CD14-positive monocyte (primary cell): ENCODE results near the gene RYK. TPM values are rescaled to one million over a fixed set of nuclear protein-coding genes. Genes with fewer than 3 reads are reported as not detected.

Experiments
- DNase-seq, 3 donors: peaks; one replicate each; pipeline ENCODE4 v3.0.0-alpha.2; 2011 to 2022
- H2AFZ ChIP-seq: 2 replicates; pipeline ENCODE4 v1.6.0; 2012; ENCODE audit warnings: mild to moderate bottlenecking, low read depth, low read length, inconsistent platforms; ENCODE audit not compliant: insufficient read depth, poor library complexity, severe bottlenecking
- H3K27ac ChIP-seq, 2 donors: 1 replicate in 1 of 2; 2 replicates in 1 of 2; pipeline ENCODE4 v1.5.1; 2012 to 2013; ENCODE audit warnings: low read length in 2 of 2, control low read depth in 1 of 2, inconsistent platforms in 1 of 2, low read depth in 1 of 2, mild to moderate bottlenecking in 1 of 2
- H3K27me3 ChIP-seq, 2 donors: one replicate each; pipeline versions ENCODE4 v1.6.0 to v1.6.1; 2011 to 2013; ENCODE audit warnings: low read length in 2 of 2; ENCODE audit not compliant: control insufficient read depth in 2 of 2, insufficient read depth in 2 of 2
- H3K36me3 ChIP-seq, 2 donors: replicated peaks in 1 of 2; 1 replicate in 1 of 2; 2 replicates in 1 of 2; pipeline versions ENCODE4 v1.5.1 to v1.6.1; 2012 to 2013; ENCODE audit warnings: low read length in 2 of 2, control low read depth in 1 of 2, inconsistent platforms in 1 of 2, mild to moderate bottlenecking in 1 of 2; ENCODE audit not compliant: insufficient read depth in 2 of 2, control insufficient read depth in 1 of 2
- H3K4me1 ChIP-seq, 2 donors: 1 replicate in 1 of 2; 2 replicates in 1 of 2; pipeline versions ENCODE4 v1.5.1 to v1.6.1; 2012 to 2013; ENCODE audit warnings: low read length in 2 of 2, control low read depth in 1 of 2, inconsistent platforms in 1 of 2, mild to moderate bottlenecking in 1 of 2, moderate library complexity in 1 of 2; ENCODE audit not compliant: insufficient read depth in 2 of 2, control insufficient read depth in 1 of 2
- H3K4me2 ChIP-seq: replicated peaks from 2 replicates; pipeline ENCODE3; 2012; ENCODE audit warnings: low read length, moderate library complexity, mild to moderate bottlenecking; ENCODE audit not compliant: poor library complexity, severe bottlenecking; ENCODE audit errors: extremely low read depth
- H3K4me3 ChIP-seq, 3 experiments: fragments of 200-600 bp in 1 of 3; sonication (generic) in 1 of 3; replicated peaks in 1 of 3; 1 replicate in 2 of 3; 2 replicates in 1 of 3; pipeline ENCODE4 v1.5.1; 2011 to 2013; ENCODE audit warnings: low read length in 3 of 3, mild to moderate bottlenecking in 3 of 3, control low read depth in 2 of 3, low read depth in 2 of 3, inconsistent platforms in 1 of 3, moderate library complexity in 1 of 3
- H3K79me2 ChIP-seq: 2 replicates; pipeline ENCODE4 v1.6.0; 2012; ENCODE audit warnings: mild to moderate bottlenecking, control low read depth, inconsistent platforms, low read length, moderate library complexity; ENCODE audit not compliant: insufficient read depth
- H3K9ac ChIP-seq: 2 replicates; pipeline ENCODE4 v1.6.0; 2017; ENCODE audit warnings: low read length, mild to moderate bottlenecking; ENCODE audit not compliant: insufficient read depth, poor library complexity, severe bottlenecking
- H3K9me3 ChIP-seq, 2 donors: replicated peaks in 1 of 2; 1 replicate in 1 of 2; 2 replicates in 1 of 2; pipeline versions ENCODE4 v1.5.1 to v1.6.1; 2012 to 2013; ENCODE audit warnings: low read length in 2 of 2, control low read depth in 1 of 2; ENCODE audit not compliant: control insufficient read depth in 1 of 2, insufficient read depth in 1 of 2
- H4K20me1 ChIP-seq: 2 replicates; pipeline ENCODE4 v1.6.0; 2012; ENCODE audit warnings: mild to moderate bottlenecking, low read length, control low read depth, moderate library complexity; ENCODE audit not compliant: insufficient read depth
- H3K27ac Mint-ChIP-seq, 7 donors: one replicate each; pipeline ENCODE4 v1.8.0; 2020; ENCODE audit warnings: mild to moderate bottlenecking in 7 of 7, mixed read lengths in 7 of 7, moderate library complexity in 6 of 7, inconsistent platforms in 2 of 7
- H3K27me3 Mint-ChIP-seq, 3 donors: one replicate each; pipeline ENCODE4 v1.8.0; 2021 to 2022; ENCODE audit warnings: low read depth in 3 of 3, mild to moderate bottlenecking in 3 of 3, mixed read lengths in 3 of 3, moderate library complexity in 3 of 3, inconsistent platforms in 1 of 3
- H3K36me3 Mint-ChIP-seq, 2 donors: one replicate each; pipeline ENCODE4 v1.8.0; 2020; ENCODE audit warnings: mixed read lengths in 2 of 2, inconsistent platforms in 1 of 2, mild to moderate bottlenecking in 1 of 2
- H3K4me1 Mint-ChIP-seq: one replicate; pipeline ENCODE4 v1.8.0; 2020; ENCODE audit warnings: mild to moderate bottlenecking, mixed read lengths
- H3K4me3 Mint-ChIP-seq, 2 donors: one replicate each; pipeline ENCODE4 v1.8.0; 2020; ENCODE audit warnings: mild to moderate bottlenecking in 2 of 2, mixed read lengths in 2 of 2, moderate library complexity in 1 of 2
- H3K9me3 Mint-ChIP-seq, 7 donors: one replicate each; pipeline ENCODE4 v1.8.0; 2020 to 2022; ENCODE audit warnings: mixed read lengths in 7 of 7, mild to moderate bottlenecking in 6 of 7, moderate library complexity in 6 of 7, inconsistent platforms in 2 of 7
- CTCF ChIP-seq: fragments of 200-600 bp; IDR thresholded peaks from one replicate; pipeline ENCODE4 v1.8.0; 2022; ENCODE audit warnings: antibody characterized with exemption, mild to moderate bottlenecking
- WGBS: methylation state at CpG from one replicate; pipeline ENCODE4 v1.1.5; 2013; ENCODE audit warnings: missing lambda C conversion rate; ENCODE audit not compliant: insufficient coverage; 5-methylcytosine and 5-hydroxymethylcytosine counted together
- intact Hi-C, 2 donors: fragments of 100-400 bp; cut with micrococcal nuclease; formaldehyde crosslinking; loops; one replicate each; pipeline versions ENCODE4 v1.15.0 to v1.15.1; 2023
- polyA plus RNA-seq, 3 donors: library from polyadenylated mRNA; depleted of rRNA in 1 of 3; unstranded in 2 of 3; stranded (reverse) in 1 of 3; fragments of 300-500 nt in 2 of 3; fragments of >200 nt in 1 of 3; fragmentation: Illumina TruSeq in 2 of 3; gene quantifications; 1 replicate in 2 of 3; 2 replicates in 1 of 3; pipeline ENCODE4 v1.2.3, GENCODE V29; 2012 to 2021

The RYK gene
- polyA plus RNA-seq, 3 donors: 3.5 to 14.2 (median 5.0) TPM

- no peaks in the 10 kb centered on the region for H3K36me3 ChIP-seq
- H3K27ac Mint-ChIP-seq: no peak overlapping the region
- intact Hi-C loops: no loop called here
- H3K27me3 ChIP-seq: peaks cover 7 to 11% of the 10 kb centered on the region in 2 donors
- peaks cover 5 to 35% (median 15%) of the 10 kb centered on the region in 3 donors for H3K27me3 Mint-ChIP-seq
- no peak for TF ChIP-seq CTCF
- 71% methylated on average over 2 of the region's 4 CpGs for WGBS
- no peaks in the 10 kb centered on the region for H3K4me1 Mint-ChIP-seq
- no peaks in the 10 kb centered on the region for H3K4me1 ChIP-seq
- H4K20me1 ChIP-seq: no peaks in the 10 kb centered on the region
- no peaks in the 10 kb centered on the region for H3K36me3 Mint-ChIP-seq
- H3K9me3 ChIP-seq: no peaks in the 10 kb centered on the region
- no peak overlapping the region for H2AFZ ChIP-seq
- H3K79me2 ChIP-seq: no peaks in the 10 kb centered on the region
- H3K9ac ChIP-seq: no peak overlapping the region
- no peak overlapping the region for H3K4me2 ChIP-seq
- no peak for DNase-seq
- H3K27ac ChIP-seq: no peak overlapping the region
- H3K4me3 Mint-ChIP-seq: no peak overlapping the region
- peaks cover 0 to 3% (median 0%) of the 10 kb centered on the region in 7 donors for H3K9me3 Mint-ChIP-seq
- no peak overlapping the region for H3K4me3 ChIP-seq
Measured at GRCh38 chr3:134299185-134299887, 48.7 kb upstream of the RYK start.

DNA sequence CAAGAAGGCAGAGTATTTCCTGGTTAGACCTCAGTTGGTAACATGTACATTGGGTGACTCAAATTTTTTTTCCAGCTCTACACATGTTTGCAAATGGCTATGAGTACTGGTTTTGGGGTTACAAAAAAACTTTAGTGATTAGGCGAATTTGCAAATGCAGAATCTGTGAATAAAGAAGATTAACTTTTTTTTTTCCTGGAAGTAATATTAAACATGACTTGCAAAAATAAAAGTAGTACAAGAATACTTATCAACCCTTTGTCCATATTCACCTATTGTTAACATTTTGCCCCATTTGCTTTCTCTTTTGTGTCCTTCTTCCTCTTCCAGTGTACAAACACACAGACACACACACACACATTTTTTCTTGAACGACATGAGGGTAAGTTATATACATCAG lies 47.6 kb upstream of the RYK start:
- intact Hi-C loops: no loop called here
- TF ChIP-seq CTCF: no peak
- Histone ChIP-seq H2AFZ (no peak overlapping the region), H3K9me3 (no peaks in the 10 kb centered on the region), H3K4me3 (no peak overlapping the region), H3K36me3 (no peaks in the 10 kb centered on the region), H3K4me1 (no peaks in the 10 kb centered on the region), H3K27me3 (peaks cover 7 to 11% of the 10 kb centered on the region in 2 donors), H3K27ac (no peak overlapping the region), H3K9ac (no peak overlapping the region), H3K4me2 (no peak overlapping the region), H3K79me2 (no peaks in the 10 kb centered on the region), H4K20me1 (no peaks in the 10 kb centered on the region)
- Mint-ChIP-seq H3K27ac (no peak overlapping the region), H3K9me3 (peaks cover 0 to 3% (median 0%) of the 10 kb centered on the region in 7 donors), H3K4me1 (no peaks in the 10 kb centered on the region), H3K4me3 (no peak overlapping the region), H3K36me3 (no peaks in the 10 kb centered on the region), H3K27me3 (peaks cover 4 to 26% (median 14%) of the 10 kb centered on the region in 3 donors)
- no peak for DNase-seq
- no CpG with 5 or more reads among the region's 2 CpGs for WGBS
